Fibroblast of lung (primary cell): ENCODE results near the gene NFAT5.

Experiments
- EZH2 ChIP-seq: IDR thresholded peaks from 2 replicates; pipeline ENCODE4 v1.5.1; 2012; ENCODE audit warnings: low read length, control low read depth, mild to moderate bottlenecking; ENCODE audit errors: missing control alignments
- TF ChIP-seq, protein P1 (sequence below), 2 donors: IDR thresholded peaks in 1 of 2; conservative IDR thresholded peaks in 1 of 2; 1 replicate in 1 of 2; 2 replicates in 1 of 2; pipeline ENCODE4 v1.5.1; 2011 to 2012; ENCODE audit warnings: low read length in 2 of 2, control low read depth in 1 of 2, inconsistent platforms in 1 of 2, low read depth in 1 of 2, mild to moderate bottlenecking in 1 of 2

DNA sequence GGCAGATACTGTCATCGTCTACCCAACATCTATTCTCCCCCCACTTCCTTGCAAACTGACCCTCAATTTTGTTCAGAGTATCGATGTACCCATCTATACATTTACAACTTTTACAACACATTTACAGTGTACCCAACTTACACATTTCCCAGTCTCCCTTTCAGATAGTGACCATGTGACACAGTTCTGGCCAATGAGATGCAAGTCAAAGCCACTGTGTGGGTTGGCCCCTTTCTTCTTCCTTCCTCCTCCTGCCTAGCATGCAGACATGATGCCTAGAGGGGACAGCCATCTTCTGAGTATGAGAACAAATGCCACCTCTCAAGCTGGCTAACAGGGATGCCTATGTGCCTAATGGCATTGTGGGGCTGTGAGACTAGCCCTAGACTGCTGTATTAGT, 11.3 kb upstream of the NFAT5 start:
- TF ChIP-seq, protein P1, sequence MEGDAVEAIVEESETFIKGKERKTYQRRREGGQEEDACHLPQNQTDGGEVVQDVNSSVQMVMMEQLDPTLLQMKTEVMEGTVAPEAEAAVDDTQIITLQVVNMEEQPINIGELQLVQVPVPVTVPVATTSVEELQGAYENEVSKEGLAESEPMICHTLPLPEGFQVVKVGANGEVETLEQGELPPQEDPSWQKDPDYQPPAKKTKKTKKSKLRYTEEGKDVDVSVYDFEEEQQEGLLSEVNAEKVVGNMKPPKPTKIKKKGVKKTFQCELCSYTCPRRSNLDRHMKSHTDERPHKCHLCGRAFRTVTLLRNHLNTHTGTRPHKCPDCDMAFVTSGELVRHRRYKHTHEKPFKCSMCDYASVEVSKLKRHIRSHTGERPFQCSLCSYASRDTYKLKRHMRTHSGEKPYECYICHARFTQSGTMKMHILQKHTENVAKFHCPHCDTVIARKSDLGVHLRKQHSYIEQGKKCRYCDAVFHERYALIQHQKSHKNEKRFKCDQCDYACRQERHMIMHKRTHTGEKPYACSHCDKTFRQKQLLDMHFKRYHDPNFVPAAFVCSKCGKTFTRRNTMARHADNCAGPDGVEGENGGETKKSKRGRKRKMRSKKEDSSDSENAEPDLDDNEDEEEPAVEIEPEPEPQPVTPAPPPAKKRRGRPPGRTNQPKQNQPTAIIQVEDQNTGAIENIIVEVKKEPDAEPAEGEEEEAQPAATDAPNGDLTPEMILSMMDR (conservative IDR thresholded peaks at IDR 0.05 in 1 of 2, IDR thresholded peaks at IDR 0.05 in 1 of 2; ENCODE audit: low read depth in 1 of 2, low read length in 2 of 2), result no peak
- TF ChIP-seq EZH2, result no peak
